Aorta (tissue), 5 donors: ENCODE measurements around the gene RIPPLY2. TPM values are rescaled to one million over a fixed set of nuclear protein-coding genes. Genes with fewer than 3 reads are reported as not detected.

Source experiments
- ATAC-seq: fragments of 200-7000 bp; cut with Tn5 transposase; one replicate; pipeline ENCODE4 v1.9.1; 2022; ENCODE audit warnings: moderate library complexity; ENCODE audit not compliant: low FRiP score
- DNase-seq, 2 donors: peaks; one replicate each; pipeline ENCODE4 v3.0.0-alpha.2; 2020
- H3K27ac ChIP-seq, 2 donors: one replicate each; pipeline ENCODE4 v1.5.1; 2013; ENCODE audit warnings: low read length in 2 of 2, mild to moderate bottlenecking in 2 of 2, moderate library complexity in 2 of 2, control low read depth in 1 of 2, inconsistent platforms in 1 of 2, low read depth in 1 of 2
- H3K27me3 ChIP-seq, 2 donors: one replicate each; pipeline ENCODE4 v1.6.1; 2013; ENCODE audit warnings: control low read depth in 1 of 2, low read length in 1 of 2, mild to moderate bottlenecking in 1 of 2, moderate library complexity in 1 of 2; ENCODE audit not compliant: insufficient read depth in 2 of 2, control insufficient read depth in 1 of 2
- H3K36me3 ChIP-seq, 2 donors: one replicate each; pipeline ENCODE4 v1.6.1; 2013; ENCODE audit warnings: control low read depth in 1 of 2, low read length in 1 of 2, mild to moderate bottlenecking in 1 of 2; ENCODE audit not compliant: insufficient read depth in 2 of 2, control insufficient read depth in 1 of 2
- H3K4me1 ChIP-seq, 2 donors: one replicate each; pipeline ENCODE4 v1.6.1; 2013; ENCODE audit warnings: low read length in 2 of 2, control low read depth in 1 of 2, mild to moderate bottlenecking in 1 of 2, moderate library complexity in 1 of 2; ENCODE audit not compliant: insufficient read depth in 2 of 2, control insufficient read depth in 1 of 2
- H3K4me3 ChIP-seq, 2 donors: one replicate each; pipeline ENCODE4 v1.5.1; 2013; ENCODE audit warnings: low read length in 2 of 2, control low read depth in 1 of 2, mild to moderate bottlenecking in 1 of 2
- H3K9me3 ChIP-seq: one replicate; pipeline ENCODE4 v1.6.1; 2013; ENCODE audit warnings: mild to moderate bottlenecking, low read length; ENCODE audit not compliant: control insufficient read depth
- WGBS, 2 donors: extraction: QIAGEN DNeasy Blood & Tissue Kit; methylation state at CpG; one replicate each; pipeline ENCODE4 v1.1.7; 2013; 5-methylcytosine and 5-hydroxymethylcytosine counted together
- intact Hi-C, 2 donors: fragments of 100-400 bp; cut with DNase I; formaldehyde crosslinking; loops; one replicate each; pipeline versions ENCODE4 v1.14.2 to v1.15.0; 2022
- polyA plus RNA-seq, 2 donors: library from polyadenylated mRNA; stranded (reverse); fragments of 200-250 nt; gene quantifications; one replicate each; pipeline ENCODE4 v1.2.3, GENCODE V29; 2013
- total RNA-seq, 2 donors: library from RNA; stranded (reverse); fragmentation: NEBNext Ultra II Directional; extraction: Animal tissue kit (Norgen Biotek cat#: 25700); gene quantifications; one replicate each; pipeline ENCODE4 v1.2.1, GENCODE V29; 2021
- donor health status: healthy with polysubstance abuse.
- donor health status: Bipolar disorder and iron deficiency.
- donor health status: DM: no; HTN: no; CAD: no.
- donor health status: DM: no; HTN: no; CAD: no.
- donor health status: DM: yes; HTN: yes; CAD: no.

Gene RIPPLY2
- total and polyA plus RNA-seq, 4 donors: 0.05 TPM; not detected in 3

GRCh38 chr6:83824388-83824801, 28.8 kb upstream of the RIPPLY2 start:
- H3K36me3 ChIP-seq: no peaks in the 10 kb centered on the region
- intact Hi-C loops: no loop called here
- no peak for DNase-seq
- peaks cover 0 to 3% of the 10 kb centered on the region in 2 donors for H3K4me1 ChIP-seq
- no peak overlapping the region for H3K4me3 ChIP-seq
- no peak for ATAC-seq
- WGBS, 2 donors: 12 to 13% methylated on average over 3 of the region's 3 CpGs
- H3K9me3 ChIP-seq: peaks cover 2% of the 10 kb centered on the region
- no peaks in the 10 kb centered on the region for H3K27me3 ChIP-seq
- H3K27ac ChIP-seq: no peak overlapping the region

DNA sequence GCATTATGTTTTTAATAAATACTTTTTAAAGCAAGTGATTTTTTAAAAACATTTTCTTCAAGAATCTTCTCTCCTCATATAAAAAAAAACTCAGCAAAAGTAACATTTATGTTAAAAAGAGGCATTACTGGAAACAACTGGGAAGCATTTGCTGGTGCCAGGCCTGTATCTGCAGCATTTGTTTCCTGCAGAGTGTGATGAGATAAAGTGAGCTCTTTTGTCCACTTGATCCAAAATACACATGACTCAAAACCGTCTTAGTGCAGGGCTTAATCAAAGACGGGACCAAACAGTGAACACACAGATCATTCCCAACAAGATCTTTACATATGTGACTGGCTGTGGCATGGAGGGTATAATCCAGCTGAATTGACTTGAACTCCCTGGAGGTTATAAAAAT, 28.3 kb upstream of the RIPPLY2 start:
- Histone ChIP-seq H3K27ac (no peak overlapping the region), H3K36me3 (no peaks in the 10 kb centered on the region), H3K9me3 (peaks cover 2% of the 10 kb centered on the region), H3K27me3 (no peaks in the 10 kb centered on the region), H3K4me1 (peaks cover 0 to 3% of the 10 kb centered on the region in 2 donors), H3K4me3 (no peak overlapping the region)
- no peak for DNase-seq
- intact Hi-C loops: no loop called here
- 7 to 14% methylated on average over 2 of the region's 2 CpGs for WGBS, 2 donors
- ATAC-seq: no peak

GRCh38 chr6:83827050-83827449, 26.1 kb upstream of the RIPPLY2 start:
- no peaks in the 10 kb centered on the region for H3K27me3 ChIP-seq
- no peak overlapping the region for H3K27ac ChIP-seq
- no peak overlapping the region for H3K4me3 ChIP-seq
- H3K4me1 ChIP-seq: peaks cover 0 to 3% of the 10 kb centered on the region in 2 donors
- no peaks in the 10 kb centered on the region for H3K36me3 ChIP-seq
- H3K9me3 ChIP-seq: peaks cover 2% of the 10 kb centered on the region
- DNase-seq (no peak), ATAC-seq (no peak)
- WGBS, 2 donors: 62 to 65% methylated on average over 2 of the region's 2 CpGs
- intact Hi-C loops: no loop called here

- H3K36me3 ChIP-seq: no peaks in the 10 kb centered on the region
- H3K4me3 ChIP-seq: no peak overlapping the region
- intact Hi-C loops: no loop called here
- peaks cover 6% of the 10 kb centered on the region for H3K9me3 ChIP-seq
- no peaks in the 10 kb centered on the region for H3K4me1 ChIP-seq
- no peak for DNase-seq
- no peak overlapping the region for H3K27ac ChIP-seq
- 81 to 83% methylated on average over 6 of the region's 6 CpGs for WGBS, 2 donors
- ATAC-seq: no peak
- peaks cover 0 to 3% of the 10 kb centered on the region in 2 donors for H3K27me3 ChIP-seq
Observed at GRCh38 chr6:83838727-83839126, 14.4 kb upstream of the RIPPLY2 start.

GRCh38 chr6:83844170-83844569, 9.0 kb upstream of the RIPPLY2 start:
- ATAC-seq (no peak), DNase-seq (no peak)
- Histone ChIP-seq H3K4me1 (no peaks in the 10 kb centered on the region), H3K36me3 (no peaks in the 10 kb centered on the region), H3K4me3 (no peak overlapping the region), H3K27ac (no peak overlapping the region), H3K9me3 (no peaks in the 10 kb centered on the region), H3K27me3 (no peaks in the 10 kb centered on the region)
- intact Hi-C loops: no loop called here
- 92% methylated on average over 3 of the region's 3 CpGs for WGBS, 2 donors

GRCh38 chr6:83846291-83846690, 6.9 kb upstream of the RIPPLY2 start:
- WGBS, 2 donors: 34 to 44% methylated on average over 1 of the region's 1 CpG

DNA sequence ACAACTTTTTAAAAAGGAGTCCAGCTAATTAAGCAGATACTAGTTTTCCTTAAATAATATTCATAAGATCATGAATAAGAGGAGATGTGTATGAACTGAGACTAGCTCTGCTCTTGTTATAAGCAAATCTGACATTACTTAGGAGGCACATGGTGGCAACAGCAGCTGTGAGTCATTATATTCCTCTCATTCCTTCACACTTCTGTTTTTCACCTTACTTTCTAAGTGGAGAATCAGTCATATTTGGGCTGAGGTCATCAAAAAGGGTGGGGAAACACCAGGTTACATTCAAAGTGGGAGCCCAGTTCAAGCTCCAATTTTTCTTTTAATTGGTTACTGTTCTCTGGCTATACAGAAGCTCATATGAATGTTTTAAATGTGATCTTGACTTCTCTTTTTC, 6.0 kb upstream of the RIPPLY2 start:
- no peak overlapping the region for H3K27ac ChIP-seq
- ATAC-seq (no peak), DNase-seq (no peak)
- no peaks in the 10 kb centered on the region for H3K9me3 ChIP-seq
- intact Hi-C loops: no loop called here
- no peak overlapping the region for H3K4me3 ChIP-seq
- no peaks in the 10 kb centered on the region for H3K36me3 ChIP-seq
- no peaks in the 10 kb centered on the region for H3K4me1 ChIP-seq
- no peaks in the 10 kb centered on the region for H3K27me3 ChIP-seq

More at GRCh38 chr6:83846291-83846690, 6.9 kb upstream of the RIPPLY2 start:
- Histone ChIP-seq H3K4me3 (no peak overlapping the region), H3K27ac (no peak overlapping the region), H3K36me3 (no peaks in the 10 kb centered on the region), H3K27me3 (no peaks in the 10 kb centered on the region), H3K4me1 (no peaks in the 10 kb centered on the region), H3K9me3 (no peaks in the 10 kb centered on the region)
- ATAC-seq (no peak), DNase-seq (no peak)
- intact Hi-C loops: no loop called here

DNA sequence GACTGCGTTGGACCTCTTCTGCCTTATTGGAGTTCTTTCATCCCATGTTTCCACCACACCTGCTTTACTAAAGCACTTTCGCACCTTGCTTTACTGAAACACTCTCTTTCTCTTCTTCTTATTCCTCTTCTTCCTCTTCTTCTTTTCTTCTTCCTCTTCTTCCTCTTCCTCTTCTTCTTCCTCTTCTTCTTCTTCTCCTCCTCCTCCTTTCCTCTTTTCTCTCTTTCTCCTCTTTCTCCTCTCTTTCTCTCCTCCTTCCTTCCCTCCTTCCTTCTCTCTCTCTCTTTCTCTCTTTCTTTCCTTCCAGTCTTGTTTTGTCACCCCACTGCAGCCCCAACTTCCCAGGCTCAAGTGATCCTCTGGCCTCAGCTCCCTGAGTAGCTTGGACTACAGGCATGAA, 4.0 kb upstream of the RIPPLY2 start:
- H3K9me3 ChIP-seq: no peaks in the 10 kb centered on the region
- no peaks in the 10 kb centered on the region for H3K4me1 ChIP-seq
- H3K4me3 ChIP-seq: no peak overlapping the region
- H3K36me3 ChIP-seq: no peaks in the 10 kb centered on the region
- intact Hi-C loops: no loop called here
- ATAC-seq (no peak), DNase-seq (no peak)
- no peaks in the 10 kb centered on the region for H3K27me3 ChIP-seq
- WGBS, 2 donors: 88 to 91% methylated on average over 2 of the region's 2 CpGs
- H3K27ac ChIP-seq: no peak overlapping the region

DNA sequence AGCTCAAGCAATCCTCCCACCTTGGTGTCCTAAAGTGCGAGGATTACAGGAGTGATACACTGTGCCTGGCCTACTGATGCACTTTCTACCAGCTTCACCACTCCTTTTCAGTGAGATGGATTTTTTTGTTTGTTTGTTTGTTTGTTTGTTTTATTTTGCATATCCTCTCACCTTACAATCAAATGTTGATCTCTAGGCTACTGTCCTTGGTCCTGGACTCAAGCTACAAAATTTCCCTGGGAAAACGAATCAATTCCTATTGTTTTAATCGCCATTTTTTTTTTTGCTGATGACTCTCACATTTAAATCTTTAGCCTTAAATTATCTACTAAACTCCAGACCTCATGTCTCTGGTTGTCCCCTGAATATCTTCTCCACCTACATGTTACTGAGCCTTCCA, 3.5 kb upstream of the RIPPLY2 start:
- H3K27ac ChIP-seq: no peak overlapping the region
- H3K27me3 ChIP-seq: no peaks in the 10 kb centered on the region
- WGBS, 2 donors: 82% methylated on average over 3 of the region's 3 CpGs
- intact Hi-C loops: no loop called here
- H3K36me3 ChIP-seq: no peaks in the 10 kb centered on the region
- H3K4me3 ChIP-seq: no peak overlapping the region
- DNase-seq (no peak), ATAC-seq (no peak)
- no peaks in the 10 kb centered on the region for H3K4me1 ChIP-seq
- H3K9me3 ChIP-seq: no peaks in the 10 kb centered on the region
